Mucosa of gallbladder (tissue), 1 donor: ENCODE results near the gene COLEC12. TPM values are rescaled to one million over a fixed set of nuclear protein-coding genes. Genes with fewer than 3 reads are reported as not detected.

Experiments used
- DNase-seq: peaks from one replicate; pipeline ENCODE4 v3.0.0-alpha.2; 2020; ENCODE audit warnings: low spot score
- total RNA-seq: library from RNA; stranded (reverse); gene quantifications from one replicate; pipeline ENCODE4 v1.2.1, GENCODE V29; 2021
- donor health status: DM: no; HTN: no; CAD: no.

COLEC12 gene
- total RNA-seq, 1 donor from 2014 or later, result 4.9 TPM

DNA sequence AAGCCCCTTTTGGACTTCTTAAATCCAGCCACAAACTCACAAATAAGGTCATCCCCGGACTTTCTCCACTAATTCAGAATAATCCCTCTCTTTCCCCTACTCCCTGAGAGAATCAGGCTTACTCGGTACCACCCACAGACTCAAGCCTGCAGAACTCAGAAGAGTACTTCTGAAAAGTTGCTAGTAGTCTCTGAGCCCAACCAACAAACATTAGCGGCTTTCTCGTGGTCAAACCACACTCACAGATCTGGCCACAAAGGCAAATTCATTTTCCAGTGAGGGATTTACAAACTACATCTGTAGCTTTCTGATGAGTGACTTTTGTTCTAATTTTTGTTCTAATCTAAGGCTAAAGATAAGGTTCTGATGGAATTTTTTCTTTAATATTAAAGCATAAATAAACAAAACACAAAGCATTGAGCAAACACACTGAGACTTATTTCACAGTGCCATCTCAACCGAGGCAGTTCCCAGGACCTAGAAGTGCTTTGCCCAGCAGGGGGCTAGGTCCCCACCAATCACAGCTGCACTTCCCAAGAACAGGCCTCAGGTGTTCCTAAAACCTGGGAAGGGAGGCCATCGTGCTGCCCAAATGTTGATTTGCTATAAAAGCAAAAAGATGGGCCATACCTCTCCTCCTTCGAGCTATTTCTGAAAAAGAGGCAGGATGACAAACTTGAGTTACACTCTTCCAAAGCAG lies 110.7 kb downstream of the COLEC12 start:
- no peak for DNase-seq

DNA sequence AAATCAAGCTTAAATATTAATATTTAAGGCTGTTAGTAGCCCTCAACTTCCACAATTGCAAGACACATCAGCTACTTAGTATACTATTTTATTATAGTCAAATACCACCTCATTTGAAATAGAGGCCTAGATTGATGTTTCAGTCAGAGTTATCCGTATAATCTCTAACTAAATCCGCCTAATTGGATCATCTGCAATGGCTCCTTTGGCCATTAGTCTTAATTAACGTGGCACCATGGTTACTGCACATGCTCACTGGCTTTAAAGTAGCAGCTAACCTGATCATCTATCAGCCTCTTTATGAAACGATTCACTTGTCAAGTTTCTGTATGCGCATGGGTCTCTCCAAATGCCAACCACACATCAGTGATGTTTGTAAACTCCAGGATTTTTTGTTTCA lies 112.3 kb downstream of the COLEC12 start:
- DNase-seq, result no peak

DNA sequence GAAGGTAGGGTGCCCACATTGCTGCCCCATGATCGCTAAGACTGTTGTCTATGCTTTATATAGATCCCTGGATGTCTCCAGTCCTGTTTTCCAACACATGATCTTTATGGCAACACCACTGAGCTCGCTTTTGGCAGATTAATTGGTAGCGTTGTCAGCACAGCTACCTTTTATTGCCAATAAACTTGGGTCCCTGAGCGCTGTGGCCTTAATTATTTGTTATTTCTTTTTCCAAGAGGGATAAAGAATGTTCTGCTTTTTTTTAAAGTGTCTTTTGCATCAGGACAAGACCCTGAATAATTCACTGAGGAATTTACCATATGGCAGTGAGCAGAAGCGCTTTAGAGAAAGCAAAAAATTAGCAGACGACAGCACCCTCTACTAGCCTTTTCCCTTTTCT lies 113.5 kb downstream of the COLEC12 start:
- no peak for DNase-seq

DNA sequence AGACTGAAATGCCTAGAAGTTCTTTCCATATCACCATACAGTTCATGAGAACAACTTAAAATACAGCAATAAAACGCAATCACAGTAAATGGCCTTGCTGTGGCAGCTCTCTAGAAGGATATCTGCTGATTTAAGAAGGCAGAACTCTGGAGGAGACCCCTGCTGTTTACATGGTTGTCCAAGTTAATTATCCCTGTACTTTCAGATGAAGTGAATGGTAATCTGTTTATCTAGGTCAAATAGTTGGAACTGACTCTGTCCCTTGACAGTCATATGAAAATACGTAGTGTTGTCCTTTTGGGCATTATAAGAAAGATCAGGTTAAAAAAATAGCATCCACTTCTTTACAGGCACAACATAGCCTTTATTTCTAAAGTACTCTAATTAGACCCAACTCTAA lies 115.6 kb downstream of the COLEC12 start:
- DNase-seq, result no peak

DNA sequence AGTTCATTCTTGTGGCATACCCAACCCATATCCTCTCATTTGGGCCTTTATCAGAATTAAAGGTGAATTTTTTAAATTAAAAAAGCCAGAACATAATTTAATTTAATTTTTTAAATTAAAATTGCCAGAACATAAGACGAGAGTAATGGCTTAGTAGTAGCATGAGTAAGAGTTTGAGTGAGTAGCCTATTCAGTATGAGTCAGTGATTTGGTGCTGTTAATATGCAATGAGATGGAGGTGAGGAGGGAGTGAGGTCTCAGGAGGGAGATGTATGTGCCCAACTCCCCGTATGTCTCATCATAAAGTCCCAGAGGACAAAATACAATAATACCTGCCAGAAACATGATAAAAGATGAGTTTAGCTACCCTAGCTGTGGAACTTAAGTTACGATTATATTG lies 117.4 kb downstream of the COLEC12 start:
- DNase-seq, result no peak

DNA sequence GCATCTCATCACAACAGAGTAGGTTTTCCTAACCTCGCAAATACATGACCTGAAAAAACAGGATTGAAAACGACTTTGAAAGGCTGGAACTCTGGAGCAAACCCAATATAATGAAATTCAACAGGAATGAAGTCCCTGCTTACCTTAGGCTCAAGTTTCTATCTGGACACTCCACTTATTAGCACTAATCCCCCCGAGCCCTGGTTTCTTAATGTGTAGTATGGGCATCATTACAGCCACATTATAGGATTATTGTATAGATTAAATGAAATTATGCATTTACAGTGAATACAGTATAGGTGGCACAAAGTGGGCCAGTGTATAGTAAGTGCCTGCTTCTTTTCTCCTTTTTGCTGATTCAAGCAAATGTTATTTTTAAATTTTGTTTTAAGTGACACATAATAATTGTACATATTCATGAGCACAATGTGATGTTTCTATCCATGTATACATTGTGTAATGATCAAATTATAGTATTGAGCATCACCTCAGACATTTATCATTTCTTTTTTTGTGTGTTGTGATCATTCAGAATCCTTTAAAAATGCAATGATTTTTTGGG lies 118.0 kb downstream of the COLEC12 start:
- no peak for DNase-seq

DNA sequence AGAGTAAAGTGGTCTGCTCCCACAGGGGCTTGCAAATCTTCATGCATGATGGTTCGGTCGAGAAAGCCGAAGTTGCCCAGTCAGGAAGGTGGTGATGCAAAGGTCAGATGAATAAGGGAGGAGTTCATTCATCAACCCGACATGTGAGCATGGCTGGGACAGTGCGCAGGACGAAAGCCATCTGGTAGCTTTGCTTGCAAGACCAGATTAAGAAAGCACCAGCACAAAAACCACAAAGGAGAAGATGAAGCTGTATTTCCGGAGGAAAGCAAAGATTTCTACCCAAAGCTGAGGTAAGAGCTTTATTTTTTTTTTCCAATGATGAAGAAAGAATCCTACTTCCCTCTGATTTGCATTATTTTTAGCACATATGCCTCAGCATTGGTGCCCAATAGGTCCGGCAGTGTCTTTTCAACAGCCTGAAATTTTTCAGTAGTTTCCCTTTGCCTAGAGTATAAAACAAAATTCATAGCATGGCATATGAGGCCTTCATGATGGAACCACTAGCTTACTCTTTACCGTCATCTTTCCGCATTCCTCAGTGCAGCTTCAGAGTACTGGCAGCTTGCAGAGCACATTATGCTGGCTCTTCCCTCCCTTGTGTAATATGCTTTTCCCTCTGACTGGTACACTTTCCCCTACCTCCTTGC lies 120.7 kb downstream of the COLEC12 start:
- no peak for DNase-seq

DNA sequence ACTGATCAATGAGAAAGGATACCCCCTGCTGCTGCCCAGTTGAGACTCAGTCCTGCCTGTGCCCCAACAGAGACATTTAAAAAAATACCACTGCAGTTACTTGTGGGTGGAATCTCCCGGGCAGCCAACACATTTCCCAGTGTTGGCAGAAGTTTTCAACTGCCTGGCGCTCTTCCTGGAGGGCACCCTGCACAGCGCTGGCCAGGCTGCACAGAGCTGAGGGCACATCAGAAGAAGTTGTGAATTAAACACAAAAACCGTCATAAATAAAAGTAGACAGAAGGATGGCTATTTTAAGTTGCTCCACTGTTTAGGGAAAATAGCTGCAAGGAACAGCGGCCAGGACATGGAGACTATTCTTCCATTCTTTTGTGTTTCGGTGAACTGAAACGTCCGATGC lies 122.4 kb downstream of the COLEC12 start:
- no peak for DNase-seq

DNA sequence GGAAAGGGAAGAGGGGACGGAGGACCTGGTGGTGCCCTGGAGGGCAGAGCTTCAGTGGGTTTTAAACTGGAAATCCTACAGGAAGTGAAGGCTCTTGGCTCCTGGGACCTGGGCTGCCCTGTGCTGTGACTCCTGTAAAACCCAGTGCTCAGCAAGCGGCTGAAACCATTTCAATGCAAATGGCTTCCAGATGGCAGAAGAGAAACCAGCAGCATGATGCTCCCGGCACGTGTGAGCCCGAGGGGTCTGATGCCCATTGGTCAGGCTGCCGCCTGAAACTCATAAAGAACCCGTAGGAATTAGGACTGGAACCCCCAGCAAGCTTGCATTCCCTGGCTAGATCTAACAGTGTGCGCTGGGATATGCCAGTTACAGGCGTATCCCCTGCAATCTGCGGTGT lies 123.4 kb downstream of the COLEC12 start:
- DNase-seq, result no peak

DNA sequence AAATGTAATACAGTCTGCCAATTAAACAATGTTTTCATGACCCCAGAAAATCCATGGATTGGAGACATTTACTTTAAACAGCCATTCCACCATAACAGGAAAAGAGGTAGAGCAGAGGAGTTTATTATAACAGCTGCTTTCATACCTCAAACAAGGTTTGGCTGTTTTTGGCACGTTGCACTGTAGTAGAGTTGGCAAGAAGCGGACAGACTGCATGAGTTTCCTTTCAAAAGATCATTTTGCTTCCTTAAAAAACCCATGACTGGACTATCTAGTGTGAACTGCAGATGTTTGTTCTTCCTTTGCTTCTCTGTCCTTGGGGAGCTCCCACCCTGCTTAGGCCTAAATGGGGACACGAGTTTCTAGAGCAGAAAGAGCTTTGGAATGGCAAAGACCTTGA lies 124.2 kb downstream of the COLEC12 start:
- DNase-seq, result no peak

DNA sequence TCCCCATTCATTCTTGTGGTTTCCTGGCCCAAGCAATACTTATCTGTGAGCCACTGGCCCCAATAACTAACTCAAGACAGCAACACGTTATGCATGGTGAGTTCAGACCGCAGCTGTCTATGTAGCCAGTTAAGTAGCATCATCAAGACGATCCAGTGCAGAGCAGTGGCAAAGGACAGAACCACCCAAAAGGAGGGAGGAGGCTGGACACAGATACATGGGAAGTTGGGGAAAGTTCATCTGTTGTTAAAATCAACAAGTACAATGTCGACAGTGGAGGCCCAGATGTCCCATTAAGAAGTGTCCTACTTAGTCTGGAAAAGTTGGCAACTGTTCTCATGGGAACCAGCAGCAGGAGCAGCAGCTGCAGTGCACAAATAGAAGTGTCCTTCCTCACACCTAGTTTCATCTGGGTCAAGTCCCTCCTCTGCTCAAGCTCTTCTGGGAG lies 125.8 kb downstream of the COLEC12 start:
- peak; percentile 30 for DNase-seq

DNA sequence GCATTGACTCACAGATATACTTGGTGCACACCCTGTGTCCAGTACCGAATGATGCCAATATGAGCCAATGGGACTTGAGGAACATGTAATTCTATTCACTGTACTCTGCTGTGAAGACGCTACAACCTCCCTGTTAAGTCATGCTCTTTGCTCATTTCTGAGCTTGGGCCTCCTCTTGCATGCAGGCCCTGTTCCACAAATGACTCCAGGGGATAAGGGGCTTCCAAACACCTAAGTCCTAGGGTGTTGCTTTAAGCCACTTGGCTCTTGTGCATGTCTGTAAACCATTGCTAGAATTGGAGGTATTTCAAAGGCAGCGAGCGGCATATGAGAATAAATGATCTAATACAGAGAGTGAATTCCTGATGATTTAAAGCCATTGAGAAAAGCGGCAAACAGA lies 126.7 kb downstream of the COLEC12 start:
- DNase-seq, result no peak

DNA sequence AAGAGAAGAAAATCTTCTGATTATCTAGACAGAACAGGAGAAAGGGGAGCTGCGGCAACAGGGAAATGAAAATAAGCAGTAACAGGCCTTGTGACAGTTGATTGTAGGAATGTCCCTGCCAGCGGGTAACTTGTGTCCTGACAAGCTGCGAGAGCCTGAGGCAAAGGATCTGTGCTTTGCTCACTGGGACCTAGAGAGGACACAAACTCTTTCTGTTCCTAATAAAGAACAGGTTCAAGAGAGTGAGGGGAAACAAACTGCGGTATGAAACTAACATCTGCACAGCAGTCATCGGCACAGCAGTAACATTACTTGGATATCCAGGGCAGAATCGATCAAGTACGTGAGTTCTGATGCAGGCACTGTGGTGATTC lies 128.9 kb downstream of the COLEC12 start:
- no peak for DNase-seq

DNA sequence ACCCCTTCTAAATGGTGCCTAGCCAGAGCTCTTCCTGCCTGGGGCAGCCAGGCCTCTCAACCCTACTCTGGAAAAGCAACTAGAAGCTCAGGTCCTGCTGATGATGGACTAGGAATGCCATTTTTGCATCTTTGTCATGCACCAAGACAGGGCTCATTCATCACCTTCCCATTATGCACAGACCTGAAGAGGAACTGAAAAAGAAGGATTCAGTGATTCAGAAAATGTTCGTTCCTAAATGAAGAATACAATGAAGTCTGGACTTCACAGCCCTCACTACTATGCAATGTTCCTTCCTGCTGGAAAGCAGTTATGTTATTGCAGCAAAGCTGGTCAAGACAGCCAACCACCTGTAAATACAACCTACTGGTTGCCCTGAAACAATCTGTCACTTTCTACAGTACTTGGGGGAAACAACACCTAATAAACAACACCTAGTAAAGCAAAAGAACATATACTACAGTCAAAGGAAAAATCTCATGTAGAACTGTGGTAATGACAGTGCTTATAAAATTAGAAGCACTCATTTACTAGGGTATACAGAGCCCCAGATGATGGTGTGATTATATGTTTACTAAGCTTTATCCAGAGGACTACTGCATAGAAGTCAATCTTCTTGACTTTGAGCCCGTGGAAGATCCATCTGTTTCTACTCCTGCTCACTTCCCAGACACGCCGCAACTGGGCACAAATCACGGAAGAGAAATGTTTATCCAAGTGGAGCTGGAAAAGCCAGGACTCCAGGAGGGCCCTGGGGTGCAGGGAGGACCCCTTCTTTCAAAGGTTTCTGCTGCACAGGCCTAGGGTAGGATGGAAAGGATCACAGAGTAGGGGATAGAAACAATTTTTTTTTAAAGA lies 129.5 kb downstream of the COLEC12 start:
- DNase-seq, result no peak

DNA sequence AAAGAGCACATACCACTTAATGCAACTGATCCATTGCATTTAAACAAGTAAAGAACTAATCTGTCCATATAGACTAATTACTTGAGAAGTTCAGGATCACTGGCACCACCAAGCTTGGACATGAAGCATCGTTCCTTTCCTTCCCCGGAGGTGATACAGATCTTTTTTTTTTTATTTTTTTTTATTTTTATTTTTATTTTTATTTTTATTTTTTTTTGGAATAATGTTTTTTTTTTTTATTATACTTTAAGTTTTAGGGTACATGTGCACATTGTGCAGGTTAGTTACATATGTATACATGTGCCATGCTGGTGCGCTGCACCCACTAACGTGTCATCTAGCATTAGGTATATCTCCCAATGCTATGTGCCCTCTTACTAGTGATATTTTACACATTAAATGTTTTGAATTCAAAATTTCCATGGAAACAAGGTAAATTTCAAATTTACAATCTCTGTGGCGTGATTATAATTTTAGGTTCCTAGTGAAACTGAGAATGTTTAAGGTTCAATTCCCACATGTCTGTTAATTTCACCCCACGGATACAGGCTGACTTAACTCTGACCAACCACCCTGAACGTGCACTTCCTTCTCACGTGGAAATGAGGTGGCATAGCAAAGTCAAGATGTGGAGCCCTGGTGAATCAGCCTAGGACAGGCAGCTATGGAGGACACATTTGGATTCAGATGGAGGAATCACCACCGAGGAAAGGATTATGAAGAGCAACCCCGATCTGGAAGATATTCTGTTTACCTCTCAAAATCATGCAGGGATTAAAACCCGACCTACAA lies 131.1 kb downstream of the COLEC12 start:
- no peak for DNase-seq

DNA sequence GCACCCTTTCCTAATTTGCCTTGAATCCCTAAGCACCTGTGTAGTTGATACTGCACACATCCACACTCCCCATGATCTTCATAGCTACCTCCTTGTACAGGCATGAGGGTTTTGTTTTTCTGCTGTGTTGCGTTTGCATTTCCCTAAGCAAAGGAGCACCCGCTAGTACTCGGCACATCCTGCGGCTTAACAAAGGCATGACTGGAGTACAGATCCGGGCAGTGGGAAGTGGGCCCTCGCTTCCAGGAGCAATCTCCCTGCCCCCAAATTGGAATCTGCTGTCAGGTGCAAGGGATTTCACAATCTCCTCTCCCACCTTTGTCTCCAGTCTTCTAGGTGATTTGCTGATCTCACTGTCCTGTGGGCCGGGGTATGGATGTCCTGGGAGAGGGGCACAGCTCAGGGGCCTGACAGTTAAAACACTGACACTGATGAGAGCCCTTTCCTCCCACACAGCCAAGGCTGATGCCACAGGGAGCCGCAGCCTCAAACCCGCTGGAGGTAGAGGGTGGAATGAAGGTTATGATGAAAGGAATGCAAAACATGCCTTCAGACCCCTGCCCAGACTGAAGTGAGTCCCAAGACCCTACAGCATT lies 133.9 kb downstream of the COLEC12 start:
- no peak for DNase-seq

DNA sequence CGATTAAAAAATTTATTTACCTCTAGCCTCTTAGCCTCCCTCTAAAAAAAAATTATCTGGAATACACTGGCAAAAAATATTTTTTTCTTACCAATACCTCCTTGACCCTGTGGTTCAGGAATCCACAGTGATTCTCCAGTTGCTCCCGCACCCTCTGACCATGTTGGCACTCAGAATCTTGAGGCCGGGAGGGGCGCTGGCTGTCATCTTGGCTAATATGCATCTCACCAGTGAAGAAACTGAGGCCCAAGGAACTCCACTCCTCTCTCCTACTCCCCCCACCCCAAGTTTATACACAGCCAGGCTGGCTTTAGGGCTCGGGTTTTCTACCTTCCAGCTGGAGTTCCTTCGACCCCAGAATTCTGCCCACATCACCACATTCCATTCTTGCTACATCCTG lies 134.8 kb downstream of the COLEC12 start:
- no peak for DNase-seq

DNA sequence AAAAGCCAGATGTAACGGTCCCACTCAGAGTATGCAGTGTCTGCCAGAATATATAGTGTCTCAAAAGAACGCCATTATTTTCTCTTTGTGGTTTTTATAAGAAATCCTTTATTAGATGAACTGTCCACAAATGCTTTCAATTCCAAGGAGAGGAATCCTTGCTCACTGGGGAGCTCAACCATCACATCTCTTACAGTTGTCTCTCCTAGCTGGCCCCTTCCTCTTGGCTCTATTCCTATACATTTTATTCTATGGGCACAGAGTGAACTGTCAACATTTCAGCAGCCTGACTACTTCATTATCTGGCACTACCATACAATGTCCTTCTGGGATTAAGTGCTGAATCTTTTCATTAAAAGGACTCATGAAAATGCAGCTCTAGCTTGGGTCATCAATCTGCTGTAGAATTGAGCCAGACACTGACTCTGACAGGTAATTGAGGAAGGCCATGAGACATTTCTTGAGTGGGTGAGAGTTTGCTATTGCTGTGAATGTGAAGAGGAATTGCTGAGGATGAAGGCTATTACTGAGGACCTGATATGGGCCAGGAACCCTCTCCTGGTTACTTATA lies 136.2 kb downstream of the COLEC12 start:
- no peak for DNase-seq

DNA sequence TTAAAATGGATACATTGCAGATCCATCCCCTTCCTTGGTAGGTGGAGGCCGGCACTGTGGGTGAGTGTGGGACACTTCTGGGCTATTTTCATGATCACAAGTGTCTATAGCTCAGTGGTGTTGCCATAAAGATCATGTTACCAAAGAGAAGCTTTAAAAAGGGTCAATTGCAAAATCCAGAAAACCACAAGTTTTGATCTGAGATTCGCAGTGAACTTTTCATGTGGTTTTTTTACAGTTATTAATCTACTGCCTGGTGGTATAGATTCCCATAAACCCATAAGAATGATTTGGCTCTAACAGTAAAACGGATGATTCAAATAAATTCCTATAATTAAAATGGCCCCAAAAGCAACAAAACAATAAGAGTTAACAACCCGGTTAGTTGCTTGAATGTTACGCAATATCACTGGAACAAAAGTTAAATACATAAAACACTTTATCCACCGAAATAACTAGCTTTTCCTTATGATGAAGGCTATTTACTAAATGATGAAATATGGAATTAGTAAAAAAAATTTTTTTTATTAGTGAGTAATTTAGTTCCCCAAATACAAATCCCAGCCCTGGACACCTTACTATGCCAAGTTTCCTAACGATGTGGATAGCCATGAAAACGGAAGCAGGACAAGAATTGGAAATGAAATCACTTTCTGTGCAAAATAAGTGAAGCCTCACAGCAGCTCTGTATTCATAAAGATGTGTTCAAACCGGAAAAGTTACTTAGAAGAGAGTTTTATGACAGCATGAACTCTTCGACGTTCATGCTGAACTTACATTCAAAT lies 137.0 kb downstream of the COLEC12 start:
- no peak for DNase-seq
